Stimulated activated CD4-positive, alpha-beta T cell treated with anti-CD3 and anti-CD28 coated beads, TNF-alpha, amount 100 ng/mL, for 4 hours (primary cell): ENCODE results near the gene LRRC61.

Experiments used
- DNase-seq, 3 experiments: peaks; one replicate each; pipeline ENCODE4 v3.0.0-alpha.2; 2020; ENCODE audit warnings: low read depth in 3 of 3

Gene LRRC61

DNA sequence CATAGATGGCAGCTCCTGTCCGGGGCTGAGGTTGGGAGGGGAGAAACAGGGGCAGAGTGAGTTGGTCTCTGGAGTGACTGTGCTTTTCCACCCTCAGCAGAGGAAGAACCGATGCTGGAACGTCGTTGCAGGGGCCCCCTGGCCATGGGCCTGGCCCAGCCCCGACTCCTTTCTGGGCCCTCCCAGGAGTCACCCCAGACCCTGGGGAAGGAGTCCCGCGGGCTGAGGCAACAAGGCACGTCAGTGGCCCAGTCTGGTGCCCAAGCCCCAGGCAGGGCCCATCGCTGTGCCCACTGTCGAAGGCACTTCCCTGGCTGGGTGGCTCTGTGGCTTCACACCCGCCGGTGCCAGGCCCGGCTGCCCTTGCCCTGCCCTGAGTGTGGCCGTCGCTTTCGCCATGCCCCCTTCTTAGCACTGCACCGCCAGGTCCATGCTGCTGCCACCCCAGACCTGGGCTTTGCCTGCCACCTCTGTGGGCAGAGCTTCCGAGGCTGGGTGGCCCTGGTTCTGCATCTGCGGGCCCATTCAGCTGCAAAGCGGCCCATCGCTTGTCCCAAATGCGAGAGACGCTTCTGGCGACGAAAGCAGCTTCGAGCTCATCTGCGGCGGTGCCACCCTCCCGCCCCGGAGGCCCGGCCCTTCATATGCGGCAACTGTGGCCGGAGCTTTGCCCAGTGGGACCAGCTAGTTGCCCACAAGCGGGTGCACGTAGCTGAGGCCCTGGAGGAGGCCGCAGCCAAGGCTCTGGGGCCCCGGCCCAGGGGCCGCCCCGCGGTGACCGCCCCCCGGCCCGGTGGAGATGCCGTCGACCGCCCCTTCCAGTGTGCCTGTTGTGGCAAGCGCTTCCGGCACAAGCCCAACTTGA lies 48.2 kb downstream of the LRRC61 start:
- DNase-seq = no peak

DNA sequence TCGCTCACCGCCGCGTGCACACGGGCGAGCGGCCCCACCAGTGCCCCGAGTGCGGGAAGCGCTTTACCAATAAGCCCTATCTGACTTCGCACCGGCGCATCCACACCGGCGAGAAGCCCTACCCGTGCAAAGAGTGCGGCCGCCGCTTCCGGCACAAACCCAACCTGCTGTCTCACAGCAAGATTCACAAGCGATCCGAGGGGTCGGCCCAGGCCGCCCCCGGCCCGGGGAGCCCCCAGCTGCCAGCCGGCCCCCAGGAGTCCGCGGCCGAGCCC lies 48.8 kb downstream of the LRRC61 start:
- no peak for DNase-seq

DNA sequence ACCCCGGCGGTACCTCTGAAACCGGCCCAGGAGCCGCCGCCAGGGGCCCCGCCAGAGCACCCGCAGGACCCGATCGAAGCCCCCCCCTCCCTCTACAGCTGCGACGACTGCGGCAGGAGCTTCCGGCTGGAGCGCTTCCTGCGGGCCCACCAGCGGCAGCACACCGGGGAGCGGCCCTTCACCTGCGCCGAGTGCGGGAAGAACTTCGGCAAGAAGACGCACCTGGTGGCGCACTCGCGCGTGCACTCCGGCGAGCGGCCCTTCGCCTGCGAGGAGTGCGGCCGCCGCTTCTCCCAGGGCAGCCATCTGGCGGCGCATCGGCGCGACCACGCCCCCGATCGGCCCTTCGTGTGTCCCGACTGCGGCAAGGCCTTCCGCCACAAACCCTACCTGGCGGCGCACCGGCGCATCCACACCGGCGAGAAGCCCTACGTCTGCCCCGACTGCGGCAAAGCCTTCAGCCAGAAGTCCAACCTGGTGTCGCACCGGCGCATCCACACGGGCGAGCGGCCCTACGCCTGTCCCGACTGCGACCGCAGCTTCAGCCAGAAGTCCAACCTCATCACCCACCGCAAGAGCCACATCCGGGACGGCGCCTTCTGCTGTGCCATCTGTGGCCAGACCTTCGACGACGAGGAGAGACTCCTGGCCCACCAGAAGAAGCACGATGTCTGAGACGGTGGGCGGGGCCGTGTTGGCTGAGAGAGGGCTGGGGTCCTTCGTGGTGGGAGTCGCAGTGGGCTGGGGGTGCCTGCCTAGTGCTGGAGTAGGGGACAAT lies 49.3 kb downstream of the LRRC61 start:
- no peak for DNase-seq

DNA sequence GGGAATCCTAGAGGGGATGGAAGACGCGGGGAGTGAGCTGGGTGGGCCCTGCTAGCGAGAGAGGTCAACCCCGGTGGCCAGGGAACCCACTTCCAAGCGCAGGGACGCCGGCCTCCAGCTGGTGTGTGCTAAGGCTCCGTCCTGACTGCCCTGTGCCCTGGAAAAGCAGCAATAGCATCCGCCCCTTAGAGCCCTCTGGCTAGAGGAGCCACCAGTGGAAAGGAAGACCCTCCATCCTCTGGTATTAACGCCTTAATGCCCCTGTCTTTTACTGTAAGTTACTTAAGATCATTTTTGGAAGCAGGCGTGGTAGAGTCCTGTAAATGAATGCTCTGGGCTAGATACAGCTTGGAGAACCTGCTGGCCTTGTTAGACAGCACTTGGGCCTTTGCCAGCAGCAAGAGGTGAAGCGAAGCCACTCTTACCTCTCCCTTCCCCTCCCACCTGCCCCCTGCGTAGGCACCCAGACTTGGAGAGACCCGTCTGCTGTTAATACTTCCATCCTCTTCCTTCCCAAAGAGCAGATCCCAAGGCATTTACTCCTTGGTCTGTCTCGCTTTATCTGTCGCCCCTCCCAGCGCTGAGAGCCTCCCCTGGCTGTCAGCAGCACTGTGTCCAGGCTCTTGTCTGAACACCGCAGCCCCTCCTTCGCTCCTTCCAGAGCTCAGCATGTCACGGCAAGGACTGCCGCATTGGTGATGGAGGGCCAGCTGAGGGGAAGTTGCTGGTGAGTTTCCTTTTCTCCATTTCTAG lies 50.1 kb downstream of the LRRC61 start:
- DNase-seq = no peak

DNA sequence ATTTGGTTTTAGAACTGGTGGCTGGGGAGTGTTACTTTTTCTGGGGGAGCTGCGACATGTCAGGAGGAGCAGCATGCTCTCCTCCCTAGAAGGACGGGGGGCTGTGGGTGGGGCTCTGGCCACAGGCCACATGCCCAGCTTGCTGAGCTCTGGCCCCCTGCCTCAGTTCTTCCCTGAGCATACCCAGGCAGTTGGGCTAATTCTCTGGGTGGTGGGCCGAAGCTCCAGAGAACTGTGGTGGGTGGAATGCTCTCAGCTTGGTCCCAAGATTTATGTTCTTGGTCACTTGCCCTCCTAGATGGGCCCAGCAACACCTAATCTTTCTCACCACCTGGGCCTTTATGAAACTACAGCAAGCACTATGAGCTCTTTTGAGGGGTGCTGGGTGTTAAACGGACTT lies 50.9 kb downstream of the LRRC61 start:
- no peak for DNase-seq

DNA sequence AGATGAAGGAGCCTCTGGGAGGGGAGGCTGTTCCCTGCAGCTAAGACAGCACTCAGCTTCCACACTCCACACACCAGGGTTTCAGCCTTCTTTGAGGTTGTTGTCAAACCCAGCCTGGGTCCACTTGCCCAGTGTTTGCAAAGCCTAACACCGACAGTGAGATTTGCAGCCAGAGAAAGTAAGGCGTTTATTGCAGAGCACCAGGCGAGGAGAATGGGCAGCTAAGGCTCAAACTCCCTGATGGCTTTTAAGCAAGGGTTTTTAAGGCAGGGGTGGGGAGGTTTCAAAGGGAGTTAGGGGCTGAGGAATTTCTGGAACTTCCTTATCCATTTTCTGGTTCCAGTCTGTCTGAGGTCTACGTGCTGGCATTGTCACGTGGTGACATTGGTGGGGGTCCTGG lies 51.3 kb downstream of the LRRC61 start:
- DNase-seq = no peak

DNA sequence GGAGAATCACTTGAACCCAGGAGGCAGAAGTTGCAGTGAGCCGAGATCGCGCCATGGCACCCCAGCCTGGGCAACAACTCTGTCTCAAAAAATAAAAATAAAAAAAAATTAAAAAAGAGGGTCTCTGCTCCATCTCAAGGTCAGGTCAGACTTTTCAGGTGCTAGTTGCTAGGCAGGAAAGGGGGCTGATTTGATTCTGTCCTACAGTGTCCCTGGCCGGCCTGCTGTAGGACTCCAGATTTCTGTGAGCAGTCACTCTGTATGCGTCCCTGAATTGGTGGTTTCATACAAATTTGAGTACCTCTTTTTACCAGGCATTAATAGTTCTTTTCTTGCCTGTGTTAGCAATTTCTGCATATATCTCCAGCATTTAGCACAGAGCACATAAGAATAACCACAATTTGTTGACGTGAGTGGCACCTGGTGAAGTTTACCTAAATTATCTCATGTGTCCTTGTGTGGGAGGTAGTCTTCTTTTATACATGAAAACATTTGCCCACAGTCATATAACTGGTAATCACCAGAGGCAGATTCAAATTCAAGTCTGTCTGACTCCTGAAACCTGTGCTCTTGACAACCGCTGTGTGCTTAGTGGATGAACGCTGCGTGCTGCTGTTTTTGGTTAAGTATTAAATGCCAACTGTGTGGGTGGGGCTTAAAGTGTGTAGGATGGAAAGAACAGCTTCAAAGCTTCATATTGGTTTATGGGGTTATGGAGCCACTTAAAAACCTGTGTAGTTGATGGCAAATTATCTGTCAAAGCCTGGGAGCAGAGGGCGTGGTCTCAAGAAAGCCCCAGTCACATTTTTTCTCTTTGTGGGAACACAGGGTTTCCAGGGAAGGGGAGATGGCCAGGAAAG lies 52.7 kb downstream of the LRRC61 start:
- DNase-seq = peak in 1 of 3 experiments; percentile 38

DNA sequence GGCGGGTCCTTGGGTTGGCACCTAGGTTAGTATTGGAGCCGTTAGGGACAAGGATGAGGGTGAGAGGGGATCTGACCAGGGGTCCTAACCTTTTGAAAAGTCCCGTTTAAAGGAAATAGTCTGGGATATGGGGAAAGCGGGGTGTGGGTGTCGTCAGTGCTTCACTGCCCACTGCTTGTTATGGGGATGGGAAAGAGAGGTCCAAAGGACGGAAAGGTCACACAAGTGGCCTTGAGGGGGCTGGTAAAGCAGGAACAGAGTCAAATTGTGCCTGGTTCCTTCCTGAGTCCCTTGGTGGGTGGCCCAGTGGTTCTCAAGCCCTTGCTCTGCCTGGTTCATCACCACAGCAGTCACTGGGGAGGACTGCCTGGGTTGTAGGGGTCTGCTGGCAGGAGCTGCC lies 53.4 kb downstream of the LRRC61 start:
- DNase-seq = no peak

DNA sequence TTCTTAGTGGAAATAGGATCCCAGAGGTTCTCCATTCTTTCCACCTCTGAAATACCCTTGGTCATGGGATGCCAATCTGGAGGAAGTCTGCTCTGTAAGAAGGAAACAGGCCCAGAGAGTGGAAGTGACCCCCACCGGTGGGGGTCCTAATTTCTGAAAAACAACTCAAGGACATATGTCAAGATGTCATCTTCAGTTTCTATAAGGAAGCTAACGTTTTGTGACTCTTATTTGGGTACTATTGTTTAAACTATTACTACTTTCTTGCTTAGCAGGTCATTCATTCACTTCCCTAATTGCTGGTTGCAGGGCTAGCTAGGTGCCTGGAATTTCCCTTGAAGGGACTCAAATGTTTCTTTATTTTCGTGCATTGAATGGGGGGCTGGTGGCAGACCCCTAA lies 54.0 kb downstream of the LRRC61 start:
- DNase-seq = no peak

DNA sequence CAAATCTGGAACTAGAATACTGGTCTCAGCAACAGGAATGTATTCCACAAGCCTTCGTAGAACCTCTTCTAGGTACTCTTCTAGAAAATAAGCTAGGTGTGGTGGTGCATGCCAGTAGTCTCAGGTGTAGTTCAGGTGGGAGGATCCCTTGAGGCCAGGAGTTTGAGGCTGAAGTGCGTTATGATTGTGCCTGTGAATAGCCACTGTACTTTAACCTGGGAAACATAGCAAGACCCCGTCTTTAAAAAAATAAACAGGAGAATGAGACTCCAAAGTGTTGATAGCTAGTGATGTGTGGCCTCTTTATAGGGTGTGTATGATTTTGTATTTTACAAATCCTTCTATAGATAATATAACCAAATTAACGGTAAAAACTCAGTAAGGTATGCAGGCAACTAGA lies 54.5 kb downstream of the LRRC61 start:
- DNase-seq = no peak

DNA sequence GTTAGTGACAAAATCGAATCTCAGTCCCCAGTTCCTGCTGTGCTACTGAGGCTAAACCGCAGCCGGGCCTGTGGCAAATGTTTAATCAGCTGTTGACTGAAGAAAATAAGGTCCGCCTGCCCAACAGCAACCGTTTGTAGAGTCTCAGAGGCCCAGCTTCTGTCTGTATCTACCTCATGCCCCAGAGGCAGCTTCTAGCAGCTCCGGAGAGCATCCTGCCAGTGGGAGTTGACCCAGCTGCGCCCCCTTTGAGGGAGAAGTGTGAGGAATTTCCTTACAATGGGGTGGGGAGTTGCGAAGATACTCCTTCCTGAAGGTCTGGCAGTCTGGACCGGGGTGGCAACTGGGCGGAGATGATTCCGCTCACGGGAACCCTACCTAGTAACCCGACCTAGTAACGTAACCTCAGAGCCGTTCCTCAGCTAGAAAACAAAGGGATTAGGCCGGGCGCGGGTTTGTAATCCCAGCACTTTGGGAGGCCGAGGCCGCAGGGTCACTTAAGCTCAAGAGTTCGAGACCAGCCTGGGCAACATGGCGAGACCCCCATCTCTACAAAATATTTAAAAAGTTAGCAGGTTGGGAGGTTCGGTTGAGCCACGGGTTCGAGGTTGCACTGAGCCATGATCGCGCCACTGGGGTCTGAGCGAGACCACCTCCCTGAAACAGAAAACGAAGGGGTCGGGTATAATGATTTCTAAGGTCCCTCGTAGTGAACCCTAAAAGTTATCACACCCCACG lies 55.1 kb downstream of the LRRC61 start:
- peak in 1 of 3 experiments; percentile 14 for DNase-seq

DNA sequence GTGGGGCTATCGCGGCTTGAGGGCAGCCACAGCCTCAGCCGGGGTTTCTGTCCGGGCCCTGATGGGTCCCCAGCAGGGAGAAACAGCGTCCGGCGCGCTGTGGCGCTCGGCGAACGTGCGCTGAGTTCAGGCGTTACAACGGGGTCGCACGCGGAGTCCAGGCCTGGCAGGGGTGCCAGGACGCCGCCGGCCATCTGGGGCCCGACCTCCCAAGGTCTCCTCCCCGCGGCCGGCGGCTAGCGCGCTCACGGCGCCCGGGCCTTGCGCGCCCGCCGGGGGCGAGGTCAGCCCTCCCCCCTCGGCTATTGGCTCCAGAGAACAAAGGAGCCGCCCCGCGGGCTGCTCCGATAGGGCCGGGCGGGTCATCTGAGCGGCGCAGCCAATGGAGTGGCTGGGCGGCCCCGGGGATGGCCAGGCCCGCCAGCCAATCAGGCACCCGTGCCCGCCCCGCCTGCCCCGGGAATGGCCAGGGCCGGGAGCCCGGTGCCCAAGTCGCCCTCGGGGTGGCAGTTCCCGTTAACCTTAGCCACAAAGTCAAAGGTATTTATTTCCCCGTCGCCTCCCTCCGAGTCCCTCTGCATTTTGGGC lies 55.8 kb downstream of the LRRC61 start, which contains the start of gene ZNF775:
Gene ZNF775 (plus strand): TSS at position 478 of the 588 bp plus-strand sequence. CDS start 9,141 bp downstream, outside the sequence.
- peak; percentile 83 to 89 (median 85) for DNase-seq

DNA sequence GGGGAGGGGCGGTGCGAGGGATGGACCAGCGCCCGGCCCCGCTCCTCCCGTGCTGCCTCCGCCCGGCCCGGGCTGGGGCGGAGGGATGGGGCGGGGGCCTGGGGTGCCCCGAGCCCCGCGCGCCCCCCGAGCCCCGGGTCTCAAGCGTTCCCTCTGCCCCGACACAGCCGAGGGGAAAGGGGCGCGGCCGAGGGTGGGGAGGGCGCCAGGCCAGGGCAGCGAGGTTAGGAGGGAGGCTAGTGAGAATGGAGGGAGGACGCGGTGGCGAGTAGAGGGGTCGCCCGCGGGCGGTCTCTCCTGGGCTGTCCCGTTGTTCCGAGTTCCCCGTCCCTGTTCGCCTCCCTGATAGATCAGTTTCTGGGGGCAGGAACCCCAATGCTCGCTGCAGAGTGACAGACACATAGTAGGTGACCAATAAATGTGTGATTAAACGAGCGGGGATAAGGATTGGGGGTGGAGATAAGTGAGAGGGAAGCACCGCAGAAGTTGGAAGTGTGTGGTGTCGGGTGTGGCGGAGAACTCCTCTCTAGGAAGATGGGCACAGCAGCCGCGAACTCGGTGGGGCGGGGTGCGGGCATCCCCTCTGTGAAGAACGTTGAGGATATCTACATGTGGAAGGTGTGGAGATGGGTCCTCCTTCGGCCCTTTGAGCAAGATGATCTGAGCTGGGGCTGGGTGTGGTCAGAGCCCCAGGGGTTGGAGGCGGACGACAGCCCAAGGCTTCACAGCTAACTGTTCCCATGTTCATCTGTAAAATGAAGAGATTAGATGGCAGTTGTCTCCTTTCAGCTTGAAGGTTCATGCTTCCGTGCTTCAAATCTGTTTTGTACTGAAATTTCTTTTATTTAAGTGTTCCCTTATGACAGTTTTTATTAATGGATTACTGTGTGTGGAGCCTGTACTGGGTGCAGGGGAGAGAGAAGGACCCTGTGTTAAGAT lies 56.6 kb downstream of the LRRC61 start:
- DNase-seq = no peak

DNA sequence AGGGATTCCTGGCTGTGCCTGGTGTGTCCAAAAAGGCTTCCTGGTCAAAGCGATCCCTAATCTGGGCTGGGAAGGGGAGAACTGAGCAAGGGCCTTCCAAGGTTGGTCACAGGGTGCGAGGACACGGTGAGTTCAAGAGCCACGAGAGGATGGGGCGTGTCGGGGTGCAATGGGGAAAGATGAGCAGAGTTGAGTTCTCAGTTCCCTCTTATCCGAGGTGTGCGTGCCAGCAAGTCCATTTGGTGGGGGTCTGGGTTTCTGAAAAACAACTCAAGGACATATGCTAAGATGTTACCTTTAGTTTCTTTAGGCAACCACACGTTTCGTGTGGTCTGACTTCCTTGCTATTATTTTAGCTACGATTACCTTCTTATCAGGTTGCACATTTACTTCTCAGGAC lies 57.3 kb downstream of the LRRC61 start:
- no peak for DNase-seq

DNA sequence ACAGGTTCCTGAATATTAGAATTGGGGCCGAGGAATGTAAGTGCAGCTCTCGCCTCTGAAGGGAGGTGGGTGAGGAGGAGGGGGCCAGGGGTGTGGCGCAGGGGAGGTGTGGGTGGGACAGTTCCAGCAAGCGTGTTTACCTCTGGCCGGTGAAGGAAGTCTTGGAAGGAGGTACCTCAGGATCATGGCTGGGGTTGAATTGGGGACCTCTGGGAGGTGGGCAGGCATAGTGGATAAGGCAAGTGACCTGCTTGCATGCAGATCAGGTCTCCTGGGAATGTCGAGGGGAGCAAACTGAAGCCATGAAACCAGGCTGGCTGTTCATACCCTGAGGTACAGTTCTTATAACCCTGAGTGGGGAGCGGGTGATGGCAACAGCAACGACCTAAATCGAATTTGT lies 57.9 kb downstream of the LRRC61 start:
- no peak for DNase-seq

DNA sequence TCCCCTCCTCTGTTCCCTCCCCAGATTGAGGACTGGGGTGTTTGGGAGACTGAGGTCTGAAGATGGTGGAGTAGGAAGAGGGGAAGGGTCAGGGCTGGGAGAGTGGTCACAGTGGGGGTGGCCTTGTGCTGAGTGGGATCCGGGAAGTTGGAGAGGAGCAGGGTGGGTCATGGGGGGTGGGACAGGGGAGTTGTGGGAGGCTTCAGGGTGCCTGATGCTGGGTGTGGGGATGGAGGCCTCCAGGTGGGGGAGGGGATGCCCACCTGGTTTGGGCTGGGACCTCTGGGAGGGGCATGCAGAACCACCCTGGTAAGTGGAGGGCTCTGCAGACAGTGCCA lies 58.6 kb downstream of the LRRC61 start:
- DNase-seq = no peak

DNA sequence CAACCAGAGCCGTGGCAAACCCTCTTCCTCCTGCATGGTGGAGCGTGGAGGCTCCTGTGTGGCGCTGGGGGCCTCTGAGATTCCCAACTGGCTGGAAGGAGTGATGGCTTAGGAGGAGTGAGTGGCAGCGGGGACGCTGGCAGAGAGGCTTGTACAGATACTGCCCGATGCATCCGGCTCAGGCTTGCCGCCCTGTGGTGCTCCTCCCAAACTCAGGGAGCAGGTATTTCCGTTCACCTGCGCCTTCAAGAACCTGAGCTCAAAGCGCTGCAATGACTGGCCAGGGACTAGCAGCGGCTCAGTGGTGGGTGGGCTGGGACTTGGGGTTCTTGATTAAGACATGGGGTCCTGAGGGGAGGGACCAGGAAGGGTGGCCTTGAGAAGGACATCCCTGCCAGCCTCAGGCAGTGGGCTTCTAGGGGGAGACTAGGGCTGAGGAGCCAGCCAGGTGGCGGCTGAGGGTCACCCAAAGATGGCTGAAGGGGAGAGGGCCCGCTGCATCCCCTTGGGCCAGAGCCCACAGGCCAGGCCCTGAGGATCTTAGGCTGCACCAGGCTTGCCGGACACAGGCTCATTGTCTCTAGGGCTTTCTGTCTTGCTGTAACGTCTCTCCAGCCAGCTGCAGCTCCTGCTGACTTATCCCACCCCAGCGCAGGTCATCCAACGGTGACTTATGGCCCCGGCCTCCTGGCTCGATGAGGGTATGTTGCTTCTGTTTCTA lies 59.1 kb downstream of the LRRC61 start:
- no peak for DNase-seq

DNA sequence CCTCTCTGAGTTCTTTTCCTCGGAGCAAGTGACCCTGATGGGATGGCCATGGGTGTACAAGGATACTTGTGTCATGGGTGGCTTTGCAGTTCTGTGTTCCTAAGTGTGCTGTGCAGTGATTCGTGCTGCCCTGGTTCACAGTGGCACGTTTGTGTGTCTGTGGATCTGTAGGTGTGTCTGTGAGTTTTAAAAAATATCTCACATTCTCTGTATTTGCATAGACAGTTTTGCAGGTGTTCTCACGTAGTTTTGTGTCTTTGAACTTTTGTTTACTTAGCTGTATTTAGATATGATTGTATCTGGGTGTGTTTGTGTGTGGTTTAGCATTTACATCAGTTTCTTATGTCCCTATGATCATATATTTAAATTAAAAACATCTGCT lies 59.7 kb downstream of the LRRC61 start:
- no peak for DNase-seq
